Stomach (tissue), 9 donors: ENCODE data around the gene TPST2. TPM values are rescaled to one million over a fixed set of nuclear protein-coding genes. Genes with fewer than 3 reads are reported as not detected.

ENCODE experiments used
- DNase-seq, 2 donors: peaks; one replicate each; pipeline versions ENCODE4 v3.0.0 to v3.0.0-alpha.2; 2013 to 2019
- H3K27ac ChIP-seq, 5 donors: fragments of 200-600 bp in 4 of 5; sonication (generic) in 4 of 5; one replicate each; pipeline ENCODE4 v1.5.1; 2013 to 2019; ENCODE audit warnings: mild to moderate bottlenecking in 1 of 5, moderate library complexity in 1 of 5
- H3K27me3 ChIP-seq, 3 donors: fragments of 200-600 bp; sonication (generic); one replicate each; pipeline ENCODE4 v1.5.1; 2017 to 2019; ENCODE audit warnings: mixed run types in 1 of 3
- H3K36me3 ChIP-seq, 4 donors: fragments of 200-600 bp; sonication (generic); 1 replicate in 3 of 4; 2 replicates in 1 of 4; pipeline ENCODE4 v1.5.1; 2016 to 2019
- H3K4me1 ChIP-seq, 4 donors: fragments of 200-600 bp; sonication (generic); one replicate each; pipeline ENCODE4 v1.5.1; 2016 to 2019
- H3K4me3 ChIP-seq, 4 donors: fragments of 200-600 bp; sonication (generic) in 3 of 4; one replicate each; pipeline ENCODE4 v1.5.1; 2016 to 2019; ENCODE audit warnings: mild to moderate bottlenecking in 1 of 4
- H3K9me3 ChIP-seq, 4 donors: fragments of 200-600 bp; sonication (generic); one replicate each; pipeline ENCODE4 v1.5.1; 2016 to 2019
- CTCF ChIP-seq, 7 experiments: fragments of 450-650 bp in 4 of 7; fragments of 200-600 bp in 3 of 7; sonication (generic) in 3 of 7; IDR thresholded peaks; one replicate each; pipeline ENCODE4 v1.5.1; 2016 to 2019; ENCODE audit warnings: antibody characterized with exemption in 7 of 7, control low read depth in 2 of 7, mild to moderate bottlenecking in 1 of 7
- EP300 ChIP-seq: sonication (generic); formaldehyde crosslinking; IDR thresholded peaks from one replicate; pipeline ENCODE4 v1.6.1; 2017; ENCODE audit warnings: antibody characterized with exemption
- POLR2A ChIP-seq, 4 donors: fragments of 450-650 bp; IDR thresholded peaks; one replicate each; pipeline ENCODE4 v1.6.1; 2016; ENCODE audit warnings: antibody characterized with exemption in 4 of 4, control low read depth in 2 of 4, mild to moderate bottlenecking in 1 of 4, moderate library complexity in 1 of 4
- POLR2AphosphoS5 ChIP-seq, 3 donors: sonication (generic); formaldehyde crosslinking; IDR thresholded peaks; one replicate each; pipeline ENCODE4 v1.6.1; 2016; ENCODE audit warnings: antibody characterized with exemption in 3 of 3
- WGBS, 5 donors: extraction: QIAGEN DNeasy Blood & Tissue Kit in 3 of 5; methylation state at CpG; one replicate each; pipeline versions ENCODE4 v1.1.5 to v1.1.7; 2013 to 2018; 5-methylcytosine and 5-hydroxymethylcytosine counted together
- intact Hi-C: fragments of 100-400 bp; cut with DNase I; formaldehyde crosslinking; loops from one replicate; pipeline ENCODE4 v1.15.1; 2023; ENCODE audit warnings: low total_unique reads
- polyA plus RNA-seq, 3 donors: library from polyadenylated mRNA; stranded (reverse); fragments of 200-250 nt; gene quantifications; one replicate each; pipeline ENCODE4 v1.2.3, GENCODE V29; 2013
- total RNA-seq, 5 donors: library from RNA; depleted of rRNA; stranded (reverse); fragments of >200 nt; gene quantifications; one replicate each; pipeline versions ENCODE4 v1.1.0 to v1.2.3, GENCODE V29; 2014 to 2016
- donor health status: healthy with polysubstance abuse.
- donor health status: Bipolar disorder and iron deficiency.
- donor health status: healthy.

Gene TPST2
- total and polyA plus RNA-seq, 8 donors = 5.3 to 88.3 (median 10.4) TPM

GRCh38 chr22:26634189-26634588, 44.3 kb upstream of the TPST2 start:
- H3K9me3 ChIP-seq = no peaks in the 10 kb centered on the region
- H3K36me3 ChIP-seq = no peaks in the 10 kb centered on the region
- WGBS, 5 donors = 87 to 97% (median 94%) methylated on average over 3 of the region's 3 CpGs
- no peak overlapping the region for H3K27ac ChIP-seq
- H3K4me1 ChIP-seq = no peaks in the 10 kb centered on the region
- peaks cover 0 to 41% (median 0%) of the 10 kb centered on the region in 3 donors for H3K27me3 ChIP-seq
- no peak for DNase-seq
- intact Hi-C loops = no loop called here
- no peak for TF ChIP-seq EP300
- no peak for TF ChIP-seq POLR2A (IDR thresholded peaks at IDR 0.05)
- no peak overlapping the region for H3K4me3 ChIP-seq

GRCh38 chr22:26632422-26633155, 42.7 kb upstream of the TPST2 start:
- Histone ChIP-seq H3K27ac (no peak overlapping the region), H3K4me1 (no peaks in the 10 kb centered on the region), H3K36me3 (no peaks in the 10 kb centered on the region), H3K9me3 (no peaks in the 10 kb centered on the region), H3K27me3 (peaks cover 0 to 27% (median 0%) of the 10 kb centered on the region in 3 donors), H3K4me3 (no peak overlapping the region)
- DNase-seq = no peak
- intact Hi-C loops = no loop called here
- TF ChIP-seq CTCF (IDR thresholded peaks at IDR 0.05) = no peak
- no peak for TF ChIP-seq POLR2A (IDR thresholded peaks at IDR 0.05)
- no peak for TF ChIP-seq POLR2AphosphoS5 (IDR thresholded peaks at IDR 0.05)
- TF ChIP-seq EP300 = no peak
- 29 to 55% (median 49%) methylated on average over 8 of the region's 8 CpGs for WGBS, 5 donors

GRCh38 chr22:26631282-26631681, 41.4 kb upstream of the TPST2 start:
- no peak for DNase-seq
- WGBS, 5 donors = 90 to 99% (median 94%) methylated on average over 4 of the region's 4 CpGs
- H3K4me3 ChIP-seq = no peak overlapping the region
- intact Hi-C loops = no loop called here
- no peaks in the 10 kb centered on the region for H3K4me1 ChIP-seq
- H3K36me3 ChIP-seq = no peaks in the 10 kb centered on the region
- H3K9me3 ChIP-seq = no peaks in the 10 kb centered on the region
- peaks cover 0 to 22% (median 0%) of the 10 kb centered on the region in 3 donors for H3K27me3 ChIP-seq
- TF ChIP-seq EP300 = no peak
- H3K27ac ChIP-seq = no peak overlapping the region

GRCh38 chr22:26629988-26630761, 40.2 kb upstream of the TPST2 start:
- Histone ChIP-seq H3K4me1 (no peaks in the 10 kb centered on the region), H3K27ac (no peak overlapping the region), H3K36me3 (no peaks in the 10 kb centered on the region), H3K4me3 (no peak overlapping the region), H3K27me3 (peaks cover 0 to 18% (median 0%) of the 10 kb centered on the region in 3 donors), H3K9me3 (no peaks in the 10 kb centered on the region)
- WGBS, 5 donors = 87 to 91% (median 89%) methylated on average over 17 to 18 of the region's 18 CpGs
- intact Hi-C loops = no loop called here
- DNase-seq = no peak
- TF ChIP-seq POLR2AphosphoS5 (IDR thresholded peaks at IDR 0.05) (no peak), EP300 (no peak), POLR2A (IDR thresholded peaks at IDR 0.05) (no peak), CTCF (IDR thresholded peaks at IDR 0.05) (no peak)

- no peak overlapping the region for H3K4me3 ChIP-seq
- H3K27ac ChIP-seq = no peak overlapping the region
- 68 to 87% (median 84%) methylated on average over 3 to 12 of the region's 12 CpGs for WGBS, 5 donors
- H3K36me3 ChIP-seq = no peaks in the 10 kb centered on the region
- no peaks in the 10 kb centered on the region for H3K9me3 ChIP-seq
- intact Hi-C loops = no loop called here
- TF ChIP-seq POLR2A (IDR thresholded peaks at IDR 0.05) = no peak
- no peak for TF ChIP-seq EP300
- TF ChIP-seq POLR2AphosphoS5 (IDR thresholded peaks at IDR 0.05) = no peak
- no peak for TF ChIP-seq CTCF (IDR thresholded peaks at IDR 0.05)
- peaks cover 0 to 11% (median 0%) of the 10 kb centered on the region in 3 donors for H3K27me3 ChIP-seq
- DNase-seq = no peak
- no peaks in the 10 kb centered on the region for H3K4me1 ChIP-seq
Measured at GRCh38 chr22:26624803-26625202, 34.9 kb upstream of the TPST2 start.
